ENCODE measurements around the gene TK2.

TK2 gene

DNA sequence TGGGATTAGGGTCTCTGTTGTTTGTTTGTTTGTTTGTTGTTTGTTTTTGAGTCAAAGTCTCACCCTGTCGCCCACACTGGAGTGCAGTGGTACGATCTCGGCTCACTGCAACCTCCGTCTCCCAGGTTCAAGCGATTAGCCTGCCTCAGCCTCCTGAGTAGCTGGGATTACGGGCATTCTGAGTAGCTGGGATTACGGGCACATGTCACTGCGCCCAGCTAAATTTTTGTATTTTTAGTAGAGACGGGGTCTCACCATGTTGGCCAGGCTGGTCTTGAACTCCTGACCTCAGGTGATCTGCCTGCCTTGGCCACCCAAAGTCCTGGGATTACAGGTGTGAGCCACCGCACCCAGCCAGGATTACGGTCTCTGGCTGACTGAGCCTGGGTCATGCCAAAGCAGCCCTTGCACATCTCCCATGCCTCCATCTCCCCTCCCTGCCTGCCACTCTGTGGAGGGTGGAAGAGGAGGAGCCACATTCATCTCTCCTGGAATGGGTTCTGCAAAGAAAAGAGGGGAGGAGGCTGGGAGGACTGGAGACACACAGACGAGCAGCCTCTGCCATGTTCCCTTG is 63.6 kb downstream of the TK2 start:
- DNase-seq (ENCODE audit: low read depth): no peak
- TF ChIP-seq, protein P1, sequence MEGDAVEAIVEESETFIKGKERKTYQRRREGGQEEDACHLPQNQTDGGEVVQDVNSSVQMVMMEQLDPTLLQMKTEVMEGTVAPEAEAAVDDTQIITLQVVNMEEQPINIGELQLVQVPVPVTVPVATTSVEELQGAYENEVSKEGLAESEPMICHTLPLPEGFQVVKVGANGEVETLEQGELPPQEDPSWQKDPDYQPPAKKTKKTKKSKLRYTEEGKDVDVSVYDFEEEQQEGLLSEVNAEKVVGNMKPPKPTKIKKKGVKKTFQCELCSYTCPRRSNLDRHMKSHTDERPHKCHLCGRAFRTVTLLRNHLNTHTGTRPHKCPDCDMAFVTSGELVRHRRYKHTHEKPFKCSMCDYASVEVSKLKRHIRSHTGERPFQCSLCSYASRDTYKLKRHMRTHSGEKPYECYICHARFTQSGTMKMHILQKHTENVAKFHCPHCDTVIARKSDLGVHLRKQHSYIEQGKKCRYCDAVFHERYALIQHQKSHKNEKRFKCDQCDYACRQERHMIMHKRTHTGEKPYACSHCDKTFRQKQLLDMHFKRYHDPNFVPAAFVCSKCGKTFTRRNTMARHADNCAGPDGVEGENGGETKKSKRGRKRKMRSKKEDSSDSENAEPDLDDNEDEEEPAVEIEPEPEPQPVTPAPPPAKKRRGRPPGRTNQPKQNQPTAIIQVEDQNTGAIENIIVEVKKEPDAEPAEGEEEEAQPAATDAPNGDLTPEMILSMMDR (IDR thresholded peaks at IDR 0.05; ENCODE audit: low read depth, low read length): no peak
- TF ChIP-seq POLR2A (IDR thresholded peaks at IDR 0.05; ENCODE audit: extremely low read depth, insufficient read length) (no peak), MYC (IDR thresholded peaks at IDR 0.05; ENCODE audit: low read depth, low read length) (no peak)
- TF ChIP-seq, protein P2, sequence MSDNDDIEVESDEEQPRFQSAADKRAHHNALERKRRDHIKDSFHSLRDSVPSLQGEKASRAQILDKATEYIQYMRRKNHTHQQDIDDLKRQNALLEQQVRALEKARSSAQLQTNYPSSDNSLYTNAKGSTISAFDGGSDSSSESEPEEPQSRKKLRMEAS (IDR thresholded peaks at IDR 0.05; ENCODE audit: low read depth, low read length): no peak
- no peak overlapping the region for H3K4me3 ChIP-seq (ENCODE audit: low read depth, low read length)

DNA sequence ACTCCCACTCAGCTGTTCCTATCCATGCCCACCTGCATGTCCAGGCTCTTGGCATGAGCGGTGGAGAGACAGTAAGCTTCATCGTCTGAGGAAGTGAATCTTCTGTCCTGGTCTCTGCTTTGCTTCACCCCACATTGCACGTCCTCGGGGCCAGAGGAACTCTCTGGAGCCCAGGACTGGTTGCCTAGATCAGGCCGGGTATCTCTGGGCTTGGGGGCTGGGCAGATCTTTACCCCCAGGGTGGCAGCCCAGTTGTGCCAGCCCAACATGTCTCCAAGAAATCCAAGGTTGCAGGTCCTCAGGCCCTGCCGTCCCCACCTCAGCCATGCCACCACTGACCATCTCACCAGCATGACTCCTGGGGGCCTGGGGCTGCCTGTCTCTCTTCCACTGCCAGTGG is 64.5 kb downstream of the TK2 start:
- no peak overlapping the region for H3K4me3 ChIP-seq (ENCODE audit: low read depth, low read length)
- DNase-seq (ENCODE audit: low read depth): no peak
- TF ChIP-seq, protein P2 (IDR thresholded peaks at IDR 0.05; ENCODE audit: low read depth, low read length): no peak
- no peak for TF ChIP-seq POLR2A (IDR thresholded peaks at IDR 0.05; ENCODE audit: extremely low read depth, insufficient read length)
- TF ChIP-seq, protein P1 (IDR thresholded peaks at IDR 0.05; ENCODE audit: low read depth, low read length): no peak

DNA sequence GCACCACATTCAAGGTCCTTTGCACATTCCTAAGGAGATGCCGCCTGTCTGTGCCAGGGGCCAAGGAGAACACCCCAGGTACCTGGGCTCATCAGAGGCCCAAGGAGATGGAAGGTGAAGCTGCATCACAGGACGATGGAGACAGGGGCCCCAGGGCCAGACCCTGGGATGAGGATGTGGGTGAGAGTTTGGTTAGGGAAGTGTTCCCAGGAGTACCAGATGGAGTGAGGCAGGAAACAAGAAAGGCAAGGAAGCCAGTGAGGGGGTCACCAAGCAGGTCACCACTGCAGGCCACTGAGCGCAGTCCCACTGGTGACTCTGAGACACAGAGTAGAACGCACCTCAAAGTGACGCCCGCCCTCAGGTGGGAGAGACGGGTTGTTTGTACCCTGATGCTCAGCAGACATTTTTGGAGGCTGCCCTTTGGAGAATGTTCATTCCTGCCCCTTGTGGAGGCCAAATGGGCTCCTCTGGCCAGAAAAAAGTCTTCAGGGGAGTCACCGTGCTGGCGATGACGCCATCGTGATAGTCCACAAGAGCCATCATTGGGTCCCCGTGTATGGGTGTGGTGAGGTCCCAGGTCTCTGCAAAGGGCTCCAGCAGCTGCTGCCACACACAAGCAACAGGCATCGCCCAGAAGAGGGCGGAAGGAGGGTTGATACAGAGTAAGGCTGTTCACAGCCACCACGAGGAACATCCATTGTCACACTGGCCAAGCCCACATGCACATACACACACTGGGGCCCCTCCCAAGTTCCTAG is 65.3 kb downstream of the TK2 start:
- peak; percentile 33 for DNase-seq (ENCODE audit: low read depth)

DNA sequence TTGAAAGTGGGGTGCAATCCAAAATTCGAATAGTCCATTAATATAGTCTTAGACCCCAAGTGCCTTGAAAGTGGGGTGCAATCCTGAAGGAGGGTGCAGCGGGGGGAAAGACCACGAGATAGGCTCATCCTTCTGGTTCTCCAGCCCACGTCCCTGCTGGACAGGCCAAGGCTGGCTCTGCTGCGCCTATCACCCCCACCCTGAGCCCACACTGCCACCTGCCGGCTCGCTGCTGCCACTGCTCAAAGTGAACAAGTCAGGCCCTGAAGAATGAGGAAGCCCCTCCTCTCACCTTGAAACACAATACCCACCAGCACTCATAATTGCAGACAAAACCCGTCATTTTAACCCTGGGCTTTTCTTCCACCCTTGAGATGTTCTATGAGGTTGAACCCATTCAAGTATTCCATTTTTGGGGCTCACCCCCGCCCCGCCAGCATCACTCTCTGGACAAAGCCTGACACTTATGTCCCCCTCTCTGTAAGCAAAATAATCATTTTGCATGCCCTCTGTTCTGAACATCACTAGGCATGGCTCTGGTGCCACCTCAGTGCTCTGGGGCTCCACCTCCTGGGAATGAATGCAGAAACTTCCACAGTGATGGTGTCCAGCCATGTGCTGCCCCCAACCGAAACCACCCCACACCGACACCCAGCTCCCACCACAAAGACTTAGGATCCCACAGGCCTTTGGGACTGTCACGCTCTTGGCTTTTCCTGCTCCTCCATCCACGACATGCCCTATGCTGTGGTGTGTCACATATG is 66.1 kb downstream of the TK2 start:
- TF ChIP-seq, protein P2 (IDR thresholded peaks at IDR 0.05; ENCODE audit: low read depth, low read length): peak; percentile 69
- no peak for TF ChIP-seq POLR2A (IDR thresholded peaks at IDR 0.05; ENCODE audit: extremely low read depth, insufficient read length)
- TF ChIP-seq MYC (IDR thresholded peaks at IDR 0.05; ENCODE audit: low read depth, low read length): peak; percentile 28; the same call in 1 of the 2 replicates
- TF ChIP-seq, protein P1 (IDR thresholded peaks at IDR 0.05; ENCODE audit: low read depth, low read length): peak; percentile 99
- DNase-seq (ENCODE audit: low read depth): peak; percentile 83
- H3K4me3 ChIP-seq (ENCODE audit: low read depth, low read length): no peak overlapping the region

More for the DNA sequence above, 65.3 kb downstream of the TK2 start:
- TF ChIP-seq, protein P2 (IDR thresholded peaks at IDR 0.05; ENCODE audit: low read depth, low read length): no peak
- TF ChIP-seq, protein P1 (IDR thresholded peaks at IDR 0.05; ENCODE audit: low read depth, low read length): no peak
- TF ChIP-seq POLR2A (IDR thresholded peaks at IDR 0.05; ENCODE audit: extremely low read depth, insufficient read length): no peak
- TF ChIP-seq MYC (IDR thresholded peaks at IDR 0.05; ENCODE audit: low read depth, low read length): no peak
- H3K4me3 ChIP-seq (ENCODE audit: low read depth, low read length): no peak overlapping the region

DNA sequence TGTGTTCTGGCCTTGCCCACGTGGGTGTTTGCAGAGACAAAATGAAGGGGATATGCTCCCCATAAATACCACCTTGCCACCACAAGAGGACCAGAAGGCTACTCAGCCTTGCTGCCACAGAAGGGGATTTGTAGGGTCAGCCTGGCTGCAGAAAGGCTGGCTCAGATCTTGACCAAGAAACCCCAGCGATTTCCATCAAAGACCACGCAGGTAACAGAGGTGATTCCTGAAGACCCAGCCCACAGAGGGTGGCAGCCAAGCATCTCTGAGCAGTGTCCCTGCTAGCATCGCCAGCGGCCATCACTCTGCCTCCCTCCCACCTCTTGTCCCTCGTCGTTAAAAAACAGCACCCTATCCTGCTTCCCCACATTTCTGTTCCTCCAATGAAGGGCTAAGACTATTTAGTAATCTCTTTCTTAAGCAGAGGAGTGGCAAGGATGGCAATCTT is 68.0 kb downstream of the TK2 start:
- no peak for DNase-seq (ENCODE audit: low read depth)
- TF ChIP-seq, protein P1 (IDR thresholded peaks at IDR 0.05; ENCODE audit: low read depth, low read length): no peak
- TF ChIP-seq MYC (IDR thresholded peaks at IDR 0.05; ENCODE audit: low read depth, low read length): no peak
- no peak for TF ChIP-seq POLR2A (IDR thresholded peaks at IDR 0.05; ENCODE audit: extremely low read depth, insufficient read length)
- TF ChIP-seq, protein P2 (IDR thresholded peaks at IDR 0.05; ENCODE audit: low read depth, low read length): no peak
- no peak overlapping the region for H3K4me3 ChIP-seq (ENCODE audit: low read depth, low read length)

Measured in NB4 (cell line).